Activated CD8-positive, alpha-beta memory T cell treated with anti-CD3 and anti-CD28 coated beads for 36 hours (primary cell): ENCODE data around the gene KRT80. TPM values are rescaled to one million over a fixed set of nuclear protein-coding genes. Genes with fewer than 3 reads are reported as not detected.

Experiments
- CTCF ChIA-PET: fragments of 350-600 bp; sonication (Branson Sonifier 250); formaldehyde crosslinking; loops from one replicate; lab custom pipeline; 2021; ENCODE audit warnings: antibody characterized with exemption; lab: Charles Lee
- POLR2A ChIA-PET: fragments of 350-600 bp; sonication (Branson Sonifier 250); formaldehyde crosslinking; loops from one replicate; lab custom pipeline; 2021; ENCODE audit warnings: antibody characterized with exemption; lab: Charles Lee
- total RNA-seq, 2 experiments: library from RNA; stranded (reverse); gene quantifications; one replicate each; pipeline ENCODE4 v1.2.3, GENCODE V29; 2021

Gene KRT80
- total RNA-seq, 2 experiments from 2014 or later = not detected

DNA sequence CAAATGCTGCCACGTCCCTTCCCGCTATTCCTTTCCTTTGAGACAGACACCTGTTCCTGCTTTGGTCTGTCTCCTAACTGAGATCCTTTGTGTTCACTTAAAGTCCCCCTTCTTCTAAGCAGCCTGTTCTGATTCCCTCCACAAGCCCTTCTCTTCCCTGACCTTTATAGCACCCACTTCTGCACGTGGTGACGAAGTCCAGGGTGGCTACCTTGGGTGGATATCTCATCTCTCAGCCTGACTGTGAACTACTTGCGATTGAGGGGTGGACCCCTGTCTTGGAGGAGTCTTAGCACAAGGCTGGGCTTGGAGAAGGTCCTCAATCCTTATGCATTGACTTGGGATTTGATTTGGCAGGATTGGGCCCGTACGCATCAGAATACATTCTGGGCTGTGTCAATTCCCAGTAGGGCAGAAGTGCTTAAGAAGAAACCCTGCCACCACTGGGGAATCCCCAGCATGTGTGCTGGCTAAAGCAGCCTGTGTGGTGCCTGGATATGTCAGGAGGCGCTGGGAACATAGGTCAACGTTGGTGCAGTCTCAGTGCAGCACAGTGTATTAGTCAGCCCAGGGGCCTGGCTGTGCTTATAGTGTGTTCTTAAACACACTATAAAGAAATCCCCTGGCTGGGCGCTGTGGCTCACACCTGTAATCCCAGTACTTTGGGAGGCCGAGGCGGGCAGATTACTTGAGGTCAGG is 23.6 kb downstream of the KRT80 start:
- POLR2A ChIA-PET = no interaction called here
- CTCF ChIA-PET = no interaction called here

DNA sequence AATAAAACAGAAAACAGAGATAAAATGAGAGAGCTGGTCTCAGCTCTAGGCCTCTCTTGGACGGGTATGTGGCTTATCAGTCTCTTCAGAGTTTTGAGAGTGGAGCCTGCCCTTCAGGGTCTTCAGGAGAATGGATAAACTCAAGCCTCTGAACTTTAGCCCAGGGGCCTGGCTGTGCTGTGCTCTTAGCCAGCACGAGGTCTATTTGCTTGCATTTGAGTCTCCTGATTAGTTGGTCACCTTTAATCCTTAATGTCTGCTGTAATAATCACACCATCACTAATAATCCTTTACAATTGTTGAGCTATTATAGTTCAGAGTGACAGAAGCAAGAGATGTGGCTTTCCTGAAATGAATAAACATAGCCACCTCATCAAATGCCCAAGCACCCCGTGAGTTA is 24.3 kb downstream of the KRT80 start:
- ChIA-PET POLR2A (no interaction called here), CTCF (no interaction called here)

DNA sequence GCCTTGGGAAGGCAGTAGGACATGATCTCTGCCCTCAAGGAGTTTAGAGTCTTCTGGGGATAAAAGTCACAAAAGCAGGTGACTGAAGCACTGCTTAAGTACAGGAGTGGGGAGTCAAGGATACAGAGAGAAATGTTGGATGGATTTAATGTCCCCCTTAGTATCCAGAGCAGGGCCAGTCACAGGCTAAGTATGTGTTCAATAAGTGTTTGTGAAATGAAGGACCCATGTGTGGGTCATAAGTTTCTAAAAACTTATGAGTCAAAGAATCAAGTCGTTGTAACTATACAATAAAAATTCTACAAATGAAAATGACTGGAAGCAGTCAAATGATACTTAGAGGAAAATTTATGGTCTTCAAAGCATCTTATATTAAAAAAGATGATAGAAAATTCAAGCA is 25.1 kb downstream of the KRT80 start:
- CTCF ChIA-PET = no interaction called here
- POLR2A ChIA-PET = no interaction called here

DNA sequence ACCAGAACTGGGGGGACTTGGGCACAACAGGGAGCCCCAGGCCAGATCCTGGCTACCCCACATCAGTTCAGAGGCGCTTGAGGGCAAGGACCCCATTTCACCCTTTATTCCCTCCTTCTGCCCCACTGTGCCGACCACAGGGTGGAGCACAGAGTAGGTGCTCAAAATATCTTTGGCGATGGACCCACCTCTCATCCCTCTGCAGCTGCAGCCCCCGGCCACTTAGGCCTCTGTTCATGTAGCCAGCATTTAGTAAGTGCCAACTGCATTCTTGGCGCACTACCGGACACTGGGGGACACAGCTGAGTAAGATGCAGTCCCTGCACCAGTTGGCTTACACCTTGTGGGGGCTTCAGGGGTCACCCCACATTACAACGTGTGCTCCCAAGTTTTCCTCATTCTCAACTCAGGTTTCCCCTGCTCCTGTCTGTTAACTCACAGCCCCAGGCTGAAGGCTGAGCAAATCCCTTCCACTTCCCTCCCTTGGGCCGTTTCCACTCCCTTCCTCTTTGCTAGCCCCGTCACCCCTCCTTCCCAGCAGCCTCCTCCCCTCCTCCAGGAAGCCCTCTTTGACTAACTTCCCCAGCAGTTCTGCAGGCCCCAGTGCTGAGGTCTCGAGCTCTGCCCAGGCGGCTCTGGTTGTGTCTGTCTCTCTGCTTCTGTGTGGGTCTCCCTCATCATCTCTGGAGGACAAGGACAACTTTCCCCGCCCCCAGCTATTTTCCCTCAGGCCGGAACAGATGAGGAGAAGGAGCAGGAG is 26.5 kb downstream of the KRT80 start:
- CTCF ChIA-PET = no interaction called here
- POLR2A ChIA-PET = no interaction called here

DNA sequence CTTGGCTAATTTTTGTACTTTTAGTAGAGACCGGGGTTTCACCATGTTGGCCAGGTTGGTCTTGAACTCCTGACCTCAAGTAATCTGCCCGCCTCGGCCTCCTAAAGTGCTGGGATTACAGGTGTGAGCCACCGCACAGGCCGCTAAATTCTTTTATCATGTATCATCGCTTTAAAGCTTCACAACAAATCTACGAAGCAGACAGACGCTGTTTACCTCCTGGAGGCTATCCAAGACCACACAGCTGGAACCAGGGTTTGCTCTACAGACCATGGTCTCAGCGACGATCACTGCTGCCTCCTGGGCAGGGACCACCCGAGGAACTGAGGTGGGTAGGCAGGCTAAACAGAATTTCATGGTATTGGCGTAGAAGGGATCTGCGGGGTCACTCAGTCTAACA is 27.2 kb downstream of the KRT80 start:
- CTCF ChIA-PET = no interaction called here
- POLR2A ChIA-PET = no interaction called here

DNA sequence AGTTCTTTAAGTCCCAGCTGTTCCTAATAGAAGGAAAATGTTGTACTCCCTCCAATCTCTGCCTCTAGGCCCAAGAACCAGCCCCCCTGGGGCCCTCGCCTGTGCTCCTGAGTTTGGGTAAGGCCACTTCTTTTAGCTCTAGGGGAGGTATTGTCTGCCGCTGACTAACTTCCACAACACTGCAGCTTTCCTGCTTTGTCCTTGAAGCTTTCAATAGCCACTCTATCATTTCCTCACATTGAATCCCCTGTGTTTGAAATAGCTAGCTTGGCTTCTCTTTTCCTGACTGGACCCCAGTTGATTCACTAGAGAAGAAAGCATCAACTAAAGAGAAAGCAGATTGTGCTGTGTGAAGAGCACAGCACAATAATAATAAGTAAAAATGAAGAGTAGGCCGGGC is 28.8 kb downstream of the KRT80 start:
- CTCF ChIA-PET = no interaction called here
- POLR2A ChIA-PET = no interaction called here

DNA sequence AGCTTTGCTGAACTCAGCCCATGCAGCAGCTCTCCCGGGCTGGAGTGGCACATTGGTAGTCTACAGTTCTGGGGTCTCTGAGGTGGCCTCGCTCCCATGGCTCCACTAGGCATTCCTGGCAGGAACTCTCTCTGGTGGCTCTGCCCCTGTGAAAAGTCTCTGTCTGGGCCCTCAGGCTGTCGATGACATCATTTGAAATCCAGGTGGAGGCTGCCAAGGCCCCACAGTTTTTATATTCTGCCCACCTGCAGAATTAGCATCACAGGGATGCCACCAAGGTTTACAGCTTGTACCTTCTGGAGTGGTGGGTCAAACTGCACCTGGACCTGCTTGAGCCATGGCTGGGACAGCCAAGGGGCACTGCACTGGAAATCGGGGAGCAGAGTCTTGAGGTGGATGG is 31.6 kb downstream of the KRT80 start:
- ChIA-PET CTCF (interaction anchor here (1.1 to 1.7 kb wide), 2 partner anchors 119 to 720 kb away, joined by 3 to 4 read pairs; no protein-coding TSS in a partner anchor), POLR2A (interaction anchor here (0.5 kb wide), 1 partner anchor 775 kb away, joined by 3 read pairs; no protein-coding TSS in a partner anchor)

DNA sequence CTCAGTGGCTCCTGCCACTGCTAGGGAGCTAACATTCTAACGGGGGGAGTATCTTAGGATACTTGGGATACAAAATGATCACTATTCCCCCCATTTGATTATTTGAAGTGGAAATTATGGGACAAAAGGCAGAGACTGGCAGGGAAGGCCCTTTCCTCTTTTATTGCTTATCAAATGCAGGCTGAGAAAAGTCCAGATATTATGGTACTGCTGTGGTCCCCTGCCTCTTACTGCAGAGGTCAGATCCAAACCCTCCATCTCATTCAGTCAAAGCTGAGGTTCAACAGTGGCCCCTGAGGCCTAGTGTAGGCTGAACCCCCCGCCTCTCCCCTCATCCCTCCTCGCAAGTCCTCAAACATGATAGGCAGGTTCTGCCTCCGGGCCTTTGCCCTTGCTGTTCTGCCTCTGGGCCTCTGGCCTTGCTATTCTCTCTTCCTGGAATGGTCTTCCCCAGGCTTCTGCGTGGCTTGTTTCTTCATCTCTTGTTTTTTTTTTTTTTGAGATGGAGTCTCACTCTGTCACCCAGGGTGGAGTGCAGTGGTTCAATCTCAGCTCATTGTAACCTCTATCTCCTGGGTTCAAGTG is 34.2 kb downstream of the KRT80 start:
- CTCF ChIA-PET = interaction anchor here (0.7 to 2.1 kb wide), 6 partner anchors 9 to 823 kb away, joined by 3 to 13 read pairs (median 4); no protein-coding TSS in a partner anchor
- POLR2A ChIA-PET = no interaction called here

DNA sequence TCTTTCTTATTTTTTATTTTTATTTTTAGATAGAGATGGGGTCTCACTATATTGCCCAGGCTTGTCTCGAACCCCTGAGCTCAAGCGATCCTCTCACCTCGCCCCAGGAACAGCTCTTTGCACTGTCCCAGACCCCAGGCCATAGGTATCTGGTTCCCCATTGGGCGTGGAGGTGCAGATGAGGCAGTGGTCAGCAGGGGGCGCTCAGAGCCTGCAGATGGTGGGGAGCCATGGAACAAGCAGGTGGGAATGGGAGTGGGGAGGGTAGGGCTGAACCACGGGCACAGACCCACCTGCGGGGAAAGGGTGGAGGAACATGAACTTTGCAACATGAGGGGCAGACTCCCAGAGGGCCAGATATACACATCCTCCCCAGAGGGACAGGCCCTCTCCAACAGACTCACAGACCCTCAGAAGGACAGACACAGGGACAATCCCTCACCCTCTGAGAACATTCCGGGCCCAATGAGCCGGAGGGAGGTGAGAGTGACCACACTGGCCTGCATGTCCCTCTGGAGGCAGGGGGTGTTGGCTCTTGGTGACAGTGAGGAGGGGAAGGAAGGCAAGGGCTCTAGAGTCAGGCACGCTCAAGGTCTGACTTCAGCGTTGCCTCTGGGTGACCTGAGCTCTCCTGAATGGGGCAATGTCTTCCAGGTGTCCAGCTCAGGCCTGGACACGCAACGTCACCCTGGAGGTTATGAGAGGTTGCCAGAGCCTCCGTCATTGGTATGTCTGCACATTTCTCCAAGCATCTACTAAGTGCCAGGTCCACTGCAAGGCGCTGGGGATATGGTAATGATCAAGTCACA is 34.9 kb downstream of the KRT80 start:
- CTCF ChIA-PET = interaction anchor here (0.6 to 2.1 kb wide), 11 partner anchors 8 to 824 kb away, joined by 3 to 13 read pairs (median 3); no protein-coding TSS in a partner anchor
- POLR2A ChIA-PET = no interaction called here

DNA sequence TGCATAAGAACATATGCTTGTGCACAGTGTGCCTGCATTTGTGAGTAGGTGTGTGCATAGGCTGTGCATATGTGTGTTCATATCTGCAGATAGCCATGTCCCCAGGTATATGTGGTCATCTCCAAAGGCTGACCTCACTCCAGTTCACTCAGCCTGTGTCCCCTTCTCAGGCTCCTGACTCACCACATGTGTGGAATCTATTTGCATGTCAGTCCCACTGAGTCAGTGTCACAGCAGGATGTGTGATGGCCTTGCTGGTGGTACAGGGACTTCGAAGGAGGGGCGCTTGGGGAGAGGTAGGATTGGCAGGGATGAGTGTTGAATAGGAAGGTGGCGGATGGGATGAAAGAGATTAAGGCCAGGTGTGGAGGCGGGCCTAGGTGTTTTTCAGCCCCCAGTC is 35.5 kb downstream of the KRT80 start:
- ChIA-PET CTCF (interaction anchor here (0.6 to 2.1 kb wide), 9 partner anchors 9 to 203 kb away, joined by 3 to 13 read pairs (median 4); no protein-coding TSS in a partner anchor), POLR2A (no interaction called here)

DNA sequence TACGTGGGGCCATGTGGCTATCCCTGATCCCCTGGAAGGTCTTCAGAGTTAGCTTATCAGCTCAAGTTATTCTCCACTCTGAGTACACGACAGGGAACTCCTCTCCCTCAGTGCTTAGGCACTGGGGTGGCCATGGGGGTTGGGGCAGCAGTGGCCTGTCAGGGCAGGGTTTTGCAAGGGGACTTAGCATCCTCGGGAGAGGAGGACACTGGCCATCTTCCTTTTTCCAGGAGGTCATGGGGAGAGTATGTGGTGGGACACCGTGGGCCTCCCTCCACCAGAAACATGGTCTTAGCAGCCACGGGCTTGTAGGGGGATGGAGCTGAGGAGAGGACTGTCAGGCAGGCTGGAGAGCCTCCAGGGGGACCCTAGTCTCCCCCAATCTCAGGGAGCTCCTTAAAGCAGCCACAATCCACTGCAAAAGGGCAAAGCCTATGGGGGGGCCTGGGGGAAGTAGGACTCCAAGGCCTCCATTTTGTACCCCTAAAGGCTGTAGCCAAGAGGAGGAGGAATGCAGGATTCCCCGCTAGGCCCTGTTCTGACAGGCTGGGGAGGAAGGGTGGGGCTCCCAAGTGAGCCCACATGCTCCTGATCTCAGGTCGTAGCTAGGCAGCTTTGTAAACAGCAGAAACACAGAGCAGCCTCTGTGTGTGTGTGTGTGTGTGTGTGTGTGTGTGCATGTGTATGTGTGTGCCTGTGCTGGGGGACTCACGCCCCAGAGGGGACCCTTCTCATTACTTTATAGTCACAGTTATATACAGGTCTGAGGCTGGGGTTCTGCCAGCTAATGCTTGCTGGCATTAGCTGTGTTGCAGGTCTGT is 36.6 kb downstream of the KRT80 start:
- POLR2A ChIA-PET = no interaction called here
- CTCF ChIA-PET = interaction anchor here (0.9 to 1.2 kb wide), 5 partner anchors 61 to 725 kb away, joined by 3 to 5 read pairs (median 3); no protein-coding TSS in a partner anchor

DNA sequence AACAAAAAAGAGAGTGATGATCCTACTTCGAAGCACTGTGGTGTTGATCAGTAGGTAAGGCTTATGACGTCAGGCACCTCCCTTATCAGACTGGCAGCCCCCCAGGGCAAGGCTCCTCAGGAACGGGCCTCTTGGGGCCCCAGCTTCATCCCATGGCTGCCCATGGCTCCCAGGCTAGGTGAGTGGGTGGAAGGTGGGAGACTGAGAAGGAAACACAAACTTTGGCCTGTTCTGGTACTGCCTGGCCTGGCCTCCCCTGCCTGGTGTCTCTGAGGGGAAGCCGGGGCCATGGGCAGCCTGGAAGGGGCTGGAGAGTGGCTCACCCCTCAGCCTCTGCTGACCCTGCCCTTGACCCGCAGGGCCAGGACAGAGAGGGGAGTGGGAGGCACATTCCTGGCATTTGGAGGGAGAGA is 38.9 kb downstream of the KRT80 start:
- POLR2A ChIA-PET = no interaction called here
- CTCF ChIA-PET = interaction anchor here (0.8 to 1.6 kb wide), 2 partner anchors 125 to 732 kb away, joined by 3 to 4 read pairs; no protein-coding TSS in a partner anchor

DNA sequence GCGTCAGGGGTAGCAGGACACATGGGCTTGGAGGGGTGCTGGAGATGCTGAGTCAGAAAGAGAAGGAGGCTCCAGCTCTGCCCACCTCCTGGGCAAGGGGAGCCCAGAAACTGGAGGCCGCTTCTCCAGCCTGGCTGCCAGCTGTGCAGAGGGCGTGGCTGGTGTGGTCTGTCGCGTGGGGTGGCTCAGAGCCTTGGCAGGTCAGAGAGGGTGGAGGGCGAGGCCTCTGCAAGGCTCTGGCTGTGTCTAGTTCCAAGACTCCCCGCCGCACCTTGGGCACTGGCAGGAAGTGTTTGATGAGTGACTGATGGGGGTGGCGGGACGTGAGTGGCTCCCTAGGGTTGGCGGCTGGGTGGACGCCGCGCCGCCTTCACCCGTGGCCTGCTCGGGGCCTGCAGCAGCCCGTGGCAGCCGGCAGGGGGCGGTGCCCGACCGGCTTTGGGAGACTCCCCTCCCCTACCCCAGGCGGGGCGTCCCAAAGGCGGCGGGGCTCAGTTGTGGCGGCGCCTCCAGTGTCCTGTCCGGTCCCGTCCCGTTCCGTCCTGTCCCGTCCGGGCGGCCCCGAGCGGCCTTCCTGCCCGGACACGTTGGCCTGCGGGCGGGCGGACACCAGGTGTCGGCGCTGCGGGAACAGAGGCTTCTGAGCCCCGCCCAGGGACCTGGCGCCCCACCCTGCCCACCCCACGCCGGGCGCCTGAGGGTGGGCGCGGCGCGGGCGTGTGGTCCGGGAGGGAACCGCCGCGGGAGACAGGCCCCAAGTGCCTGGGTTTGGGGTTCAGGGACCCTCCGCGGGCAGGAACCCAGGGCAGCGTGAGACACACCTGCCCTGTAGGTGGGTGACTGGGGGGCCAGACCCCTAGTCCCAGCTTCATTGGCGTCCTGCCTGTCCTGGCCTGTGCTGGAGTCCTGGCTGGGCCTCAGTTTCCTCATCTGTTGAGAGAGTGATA is 39.7 kb downstream of the KRT80 start:
- ChIA-PET POLR2A (no interaction called here), CTCF (interaction anchor here (0.8 to 1.6 kb wide), 3 partner anchors 70 to 733 kb away, joined by 3 to 4 read pairs (median 3); no protein-coding TSS in a partner anchor)

DNA sequence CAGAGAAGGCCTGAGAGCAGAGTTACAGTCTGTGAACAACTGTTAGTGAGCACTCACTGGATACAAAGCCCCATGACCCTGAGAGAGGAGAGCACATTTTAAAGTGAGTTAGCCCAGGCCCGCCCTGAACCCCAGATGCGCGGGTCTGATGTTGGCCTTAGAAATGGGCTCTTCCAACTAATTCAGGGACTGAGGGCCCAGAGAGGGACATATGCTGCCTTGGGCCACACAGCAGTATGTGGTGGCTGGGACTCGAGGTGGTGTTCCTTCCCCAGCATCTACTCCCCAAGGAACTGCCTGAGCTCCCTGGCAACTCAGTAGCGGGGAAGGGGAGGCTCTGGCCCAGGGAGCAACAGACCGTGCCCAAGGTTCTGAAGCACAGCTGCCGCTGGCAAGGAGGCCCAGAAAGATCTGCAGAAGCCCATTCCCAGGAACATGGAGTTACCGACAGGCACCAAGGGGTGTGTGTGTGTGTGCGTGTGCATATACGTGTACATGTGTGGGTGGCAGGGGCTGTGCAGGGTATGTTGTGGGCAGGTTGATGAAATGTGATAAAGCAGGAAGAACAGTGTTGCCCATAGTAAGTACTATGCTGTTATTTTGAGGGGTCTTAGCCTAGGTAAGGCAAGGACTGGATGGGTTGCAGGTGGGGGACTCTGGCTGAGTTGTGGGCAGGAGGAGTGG is 40.5 kb downstream of the KRT80 start:
- ChIA-PET POLR2A (no interaction called here), CTCF (interaction anchor here (1.3 kb wide), 1 partner anchor 71 kb away, joined by 3 read pairs; no protein-coding TSS in a partner anchor)

DNA sequence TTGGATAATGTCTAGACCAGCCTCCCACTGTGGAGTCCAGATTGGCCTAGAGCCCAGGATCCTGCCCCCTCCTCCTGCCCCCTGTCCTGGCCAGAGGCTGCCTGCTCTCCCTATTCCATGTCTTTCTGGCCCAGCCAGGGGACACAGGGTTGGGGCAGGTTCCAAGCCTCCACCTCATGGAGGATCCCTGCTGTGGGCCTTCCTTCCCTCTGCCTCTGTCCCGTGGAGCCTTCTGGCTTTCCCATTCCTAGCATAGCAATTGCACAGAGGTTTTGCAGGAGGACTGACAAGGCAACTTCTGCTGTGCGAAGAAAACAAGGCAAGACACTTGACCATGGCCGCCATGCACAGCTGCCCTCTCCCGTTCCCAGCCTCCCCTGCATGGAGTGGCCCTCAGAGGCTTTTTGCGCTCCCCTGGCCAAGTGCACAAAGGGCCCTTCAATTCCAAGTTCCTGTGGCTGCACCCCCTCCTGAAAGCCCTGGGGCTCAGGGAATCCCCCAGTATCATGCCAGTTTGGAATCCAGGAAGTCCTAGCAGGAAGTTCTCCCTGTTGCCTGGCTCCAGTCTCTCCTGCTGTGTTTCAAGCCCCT is 42.1 kb downstream of the KRT80 start:
- ChIA-PET CTCF (interaction anchor here (0.5 to 1.1 kb wide), 2 partner anchors 178 to 788 kb away, joined by 3 to 4 read pairs; no protein-coding TSS in a partner anchor), POLR2A (no interaction called here)

DNA sequence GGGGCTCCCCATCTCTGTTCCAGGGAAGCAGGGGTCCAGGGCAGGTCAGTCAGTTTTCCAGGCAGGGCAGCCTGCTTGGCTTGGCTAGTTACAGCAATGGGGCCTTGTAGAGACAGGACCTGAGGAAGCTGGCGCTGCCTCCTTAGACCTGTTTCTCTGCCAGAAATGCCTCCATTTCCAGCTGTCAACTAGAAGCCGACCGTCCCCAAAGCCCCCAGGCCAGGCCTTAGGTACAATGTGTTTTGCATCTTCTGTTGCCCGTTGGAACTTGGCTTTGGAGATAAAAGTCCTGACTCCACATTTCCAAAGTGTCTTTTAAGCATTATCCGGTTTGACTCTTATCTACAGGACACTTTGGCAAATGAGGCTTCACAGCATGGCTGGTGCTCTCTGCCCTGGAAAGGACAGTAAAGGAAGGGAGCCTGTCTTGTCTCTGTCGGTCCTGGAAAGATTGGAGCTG is 42.6 kb downstream of the KRT80 start:
- ChIA-PET CTCF (interaction anchor here (0.8 to 1.1 kb wide), 2 partner anchors 8 to 178 kb away, joined by 3 read pairs; no protein-coding TSS in a partner anchor), POLR2A (no interaction called here)
